Left cardiac atrium (tissue), 4 donors: Measurements from ENCODE around the gene CEP128. TPM values are rescaled to one million over a fixed set of nuclear protein-coding genes. Genes with fewer than 3 reads are reported as not detected.

Experiments
- ATAC-seq, 2 donors: fragments of 200-7000 bp; cut with Tn5 transposase; one replicate each; pipeline ENCODE4 v1.9.1; 2020; ENCODE audit warnings: mild to moderate bottlenecking in 2 of 2, moderate library complexity in 2 of 2
- DNase-seq: peaks from one replicate; pipeline ENCODE4 v3.0.0-alpha.2; 2020
- intact Hi-C, 2 donors: fragments of 100-400 bp; cut with DNase I; formaldehyde crosslinking; loops; one replicate each; pipeline versions ENCODE4 v1.14.1 to v1.15.1; 2022 to 2023
- total RNA-seq, 2 donors: library from RNA; stranded (reverse); fragmentation: NEBNext Ultra II Directional; extraction: Animal tissue kit (Norgen Biotek cat#: 25700); gene quantifications; one replicate each; pipeline ENCODE4 v1.2.1, GENCODE V29; 2021
- donor health status: DM: no; HTN: yes; CAD: no.
- donor health status: DM: no; HTN: yes; CAD: no; lungs with severe emphysema.
- donor health status: DM: yes; HTN: yes; CAD: no.
- donor health status: Dilated cardiomyopathy.

The CEP128 gene
- total RNA-seq, 2 donors from 2014 or later: 4.0 to 5.2 TPM

GRCh38 chr14:80726211-80726610 lies 215.3 kb downstream of the CEP128 start:
- DNase-seq (no peak), ATAC-seq (no peak)
- intact Hi-C loops: no loop called here

DNA sequence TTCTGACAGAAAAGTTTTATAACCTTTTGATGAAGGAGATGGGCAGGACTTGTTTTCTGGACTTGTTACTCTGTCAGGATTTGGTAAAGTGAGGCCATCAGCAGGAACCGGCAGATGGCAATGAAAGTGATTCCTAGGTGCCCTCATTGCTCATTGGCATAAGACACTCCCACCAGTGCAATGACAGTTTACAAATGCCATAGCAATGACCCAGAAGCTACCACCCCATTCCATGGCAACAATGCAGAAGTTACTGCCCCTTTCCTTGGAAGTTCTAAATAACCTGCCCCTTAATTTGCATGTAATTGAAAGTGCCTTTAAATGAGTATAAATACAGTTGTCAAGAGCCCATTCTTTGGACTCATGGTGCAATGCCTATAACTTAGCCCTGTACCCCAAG lies 222.6 kb downstream of the CEP128 start:
- intact Hi-C loops: no loop called here
- no peak for DNase-seq
- no peak for ATAC-seq

- no peak for DNase-seq
- intact Hi-C loops: no loop called here
- no peak for ATAC-seq
These were observed 227.1 kb downstream of the CEP128 start for GRCh38 chr14:80714474-80714873.

GRCh38 chr14:80713076-80713850 lies 228.3 kb downstream of the CEP128 start:
- no peak for DNase-seq
- no peak for ATAC-seq
- intact Hi-C loops: no loop called here

DNA sequence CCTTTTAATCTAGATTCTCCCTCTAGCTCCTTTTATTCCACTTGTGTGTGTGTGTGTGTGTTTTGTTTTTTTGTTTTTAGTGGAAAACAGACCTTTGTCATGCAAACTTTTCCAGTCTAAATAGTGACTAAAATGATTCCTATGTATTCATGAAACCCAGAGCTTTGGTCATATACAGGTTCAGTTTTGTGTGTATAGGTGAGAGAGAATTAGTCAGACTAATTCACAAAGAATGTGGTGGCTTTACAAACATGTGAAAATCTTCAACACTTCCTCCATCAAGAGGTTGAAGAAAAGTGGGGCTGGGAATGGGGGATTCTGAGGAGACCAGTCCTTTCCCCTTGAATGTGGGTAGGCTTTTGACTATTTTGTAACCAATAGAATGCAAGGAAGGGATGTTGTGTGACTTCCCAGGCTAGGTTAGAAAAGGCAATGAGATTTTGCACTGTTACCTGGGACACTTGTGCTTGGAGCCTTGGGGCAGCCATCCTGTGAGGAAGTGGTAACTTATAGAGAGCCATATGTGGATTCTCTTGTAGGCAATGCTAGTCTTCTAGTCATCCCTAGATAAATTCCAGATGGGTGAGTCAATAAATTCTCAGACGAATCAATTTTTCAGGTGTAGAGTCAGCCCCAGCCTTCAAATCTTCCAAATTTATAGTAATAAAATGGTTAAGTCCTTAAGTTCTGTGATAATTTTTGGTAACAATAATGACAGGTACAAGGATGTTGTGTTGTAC lies 236.1 kb downstream of the CEP128 start:
- DNase-seq (no peak), ATAC-seq (no peak)
- intact Hi-C loops: no loop called here

DNA sequence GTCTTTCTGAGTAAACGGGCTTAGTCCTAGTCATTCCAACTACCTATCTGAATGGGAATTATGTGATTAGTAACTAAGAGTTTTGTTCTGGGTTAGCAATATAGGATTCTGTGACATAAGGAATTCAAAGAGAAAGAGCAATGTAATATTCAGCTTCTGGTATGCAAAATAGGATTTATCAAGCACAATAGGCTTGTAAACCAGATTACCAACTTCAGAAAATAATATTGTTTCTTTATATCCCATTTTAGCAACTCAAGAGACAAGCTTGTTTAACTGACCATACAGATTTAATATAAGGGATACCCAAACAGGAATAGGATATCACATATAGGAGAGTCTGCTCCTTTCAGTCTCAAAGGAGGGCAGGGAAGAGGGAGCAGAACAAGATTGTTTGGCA lies 240.9 kb downstream of the CEP128 start:
- DNase-seq (no peak), ATAC-seq (no peak)
- intact Hi-C loops: no loop called here

DNA sequence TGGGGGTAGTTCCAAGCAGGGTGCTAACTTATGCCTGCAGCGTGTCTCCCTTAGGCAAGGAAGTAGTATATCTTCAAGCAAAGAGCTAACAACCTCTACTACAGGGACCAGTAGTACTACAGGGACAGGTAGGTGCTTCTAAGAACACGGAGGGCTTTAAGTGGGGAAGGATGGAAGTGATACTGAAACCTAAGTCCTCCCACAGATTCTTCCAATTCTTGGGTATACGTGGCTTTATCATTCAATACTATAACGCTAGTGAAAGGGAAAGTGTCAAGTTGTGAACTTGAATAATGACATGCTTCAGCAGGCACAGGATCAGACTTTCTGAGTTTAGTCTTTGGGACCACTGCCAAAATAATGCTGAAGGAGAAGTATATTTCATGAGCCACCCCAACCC lies 241.7 kb downstream of the CEP128 start:
- DNase-seq (no peak), ATAC-seq (no peak)
- intact Hi-C loops: no loop called here

DNA sequence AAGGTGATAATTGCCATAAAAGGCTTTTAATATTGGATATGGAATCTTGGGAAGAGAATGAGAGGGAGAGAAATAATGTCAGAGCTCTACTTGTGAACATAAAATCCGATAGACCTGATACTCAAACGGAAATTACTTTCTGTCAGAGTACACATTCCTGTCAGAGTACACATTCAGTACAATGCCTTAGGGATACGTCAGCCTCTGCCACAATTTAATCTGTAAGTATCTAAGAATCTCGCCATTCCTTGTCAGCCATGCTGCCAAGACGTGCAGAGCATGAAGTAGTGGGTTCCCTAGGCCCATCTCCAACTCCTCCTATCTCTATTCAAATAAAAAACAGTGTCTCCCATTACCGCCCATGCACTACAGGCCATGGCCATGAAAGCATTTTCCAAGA lies 242.6 kb downstream of the CEP128 start:
- no peak for DNase-seq
- intact Hi-C loops: no loop called here
- ATAC-seq: no peak

GRCh38 chr14:80695869-80696268 lies 245.7 kb downstream of the CEP128 start:
- intact Hi-C loops: no loop called here
- no peak for DNase-seq
- ATAC-seq: no peak

- ATAC-seq (no peak), DNase-seq (no peak)
- intact Hi-C loops: no loop called here
These were observed 248.6 kb downstream of the CEP128 start for GRCh38 chr14:80692903-80693302.

DNA sequence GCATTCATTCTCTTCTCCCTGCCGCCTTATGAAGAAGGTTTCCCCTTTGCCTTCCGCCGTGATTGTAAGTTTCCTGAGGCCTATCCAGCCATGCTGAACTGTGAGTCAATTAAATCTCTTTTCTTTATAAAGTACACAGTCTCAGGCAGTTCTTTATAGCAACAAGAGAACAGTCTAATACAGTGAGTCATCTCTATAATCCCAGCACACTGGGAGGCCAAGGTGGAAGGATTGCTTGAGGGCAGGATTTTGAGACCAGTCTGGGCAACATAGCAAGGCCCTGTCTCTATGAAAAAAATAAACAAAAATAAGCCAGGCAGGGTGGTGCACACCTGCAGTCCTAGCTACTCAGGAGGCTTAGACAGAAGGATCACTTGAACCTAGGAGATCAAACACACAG lies 259.9 kb downstream of the CEP128 start:
- no peak for ATAC-seq
- DNase-seq: no peak
- intact Hi-C loops: no loop called here

- intact Hi-C loops: no loop called here
- no peak for ATAC-seq
- no peak for DNase-seq
These were observed 262.3 kb downstream of the CEP128 start for GRCh38 chr14:80679273-80679672.

DNA sequence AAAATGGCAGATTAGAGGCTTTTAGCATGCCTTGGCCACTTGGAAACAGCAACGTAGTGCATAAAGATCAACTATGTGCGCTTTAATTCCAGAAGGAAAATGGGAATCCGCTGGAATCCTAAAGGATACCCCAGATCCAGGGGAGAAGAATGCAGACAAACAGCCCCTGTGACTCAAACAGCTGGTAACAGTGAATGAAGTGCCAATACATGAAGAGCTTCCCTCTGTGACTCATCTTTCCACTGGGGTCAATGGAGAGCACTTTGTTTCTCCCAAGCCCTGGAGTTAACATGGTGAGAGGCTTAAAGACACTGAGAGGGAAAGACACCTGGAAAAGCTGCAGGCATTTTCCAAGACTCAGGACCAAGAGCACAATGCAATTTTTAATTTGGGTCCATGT lies 263.1 kb downstream of the CEP128 start:
- intact Hi-C loops: no loop called here
- no peak for ATAC-seq
- DNase-seq: no peak

DNA sequence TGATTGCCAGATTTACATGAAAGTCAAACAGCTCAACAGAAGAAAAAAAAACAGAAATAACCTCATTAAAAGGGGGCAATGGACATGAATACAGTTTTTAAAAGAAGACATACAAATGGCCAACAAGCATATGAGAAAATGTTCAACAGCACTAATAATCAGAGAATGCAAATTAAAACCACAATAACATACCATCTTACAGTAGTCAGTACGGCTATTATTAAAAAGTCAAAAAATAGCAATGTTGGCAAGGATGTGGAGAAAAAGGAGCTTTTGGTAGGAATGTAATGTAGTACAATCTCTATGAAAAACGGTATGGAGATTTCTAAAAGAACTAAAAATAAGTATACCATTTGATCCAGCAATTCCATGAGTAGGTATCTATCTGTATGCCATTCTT lies 272.1 kb downstream of the CEP128 start:
- intact Hi-C loops: no loop called here
- no peak for ATAC-seq
- DNase-seq: no peak

DNA sequence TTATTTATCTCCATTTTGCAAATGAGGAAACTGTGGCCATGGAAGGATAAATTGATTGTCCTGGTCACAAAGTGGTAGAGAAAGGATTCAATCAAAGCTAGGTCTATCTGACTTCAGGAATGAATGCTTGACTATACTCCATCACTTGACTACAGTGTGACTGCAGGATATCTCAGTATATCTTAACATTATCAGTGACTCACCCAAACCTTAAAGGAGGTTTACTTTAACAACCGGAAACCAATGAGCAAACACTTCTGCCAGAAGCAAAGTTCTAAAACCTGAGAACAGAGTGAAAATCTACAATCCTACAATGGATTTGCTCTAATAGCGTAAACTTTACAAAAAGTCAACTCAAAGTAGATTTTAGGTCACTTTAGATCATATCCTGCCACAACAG lies 277.0 kb downstream of the CEP128 start:
- intact Hi-C loops: no loop called here
- ATAC-seq (no peak), DNase-seq (no peak)

GRCh38 chr14:80663541-80663940 lies 278.0 kb downstream of the CEP128 start:
- ATAC-seq (no peak), DNase-seq (no peak)
- intact Hi-C loops: no loop called here

- ATAC-seq (no peak), DNase-seq (no peak)
- intact Hi-C loops: no loop called here
These were observed 281.8 kb downstream of the CEP128 start for GRCh38 chr14:80659783-80660182.

- intact Hi-C loops: no loop called here
- ATAC-seq (no peak), DNase-seq (no peak)
These were observed 282.8 kb downstream of the CEP128 start for GRCh38 chr14:80658733-80659132.

GRCh38 chr14:80658155-80658554 lies 283.4 kb downstream of the CEP128 start:
- no peak for ATAC-seq

DNA sequence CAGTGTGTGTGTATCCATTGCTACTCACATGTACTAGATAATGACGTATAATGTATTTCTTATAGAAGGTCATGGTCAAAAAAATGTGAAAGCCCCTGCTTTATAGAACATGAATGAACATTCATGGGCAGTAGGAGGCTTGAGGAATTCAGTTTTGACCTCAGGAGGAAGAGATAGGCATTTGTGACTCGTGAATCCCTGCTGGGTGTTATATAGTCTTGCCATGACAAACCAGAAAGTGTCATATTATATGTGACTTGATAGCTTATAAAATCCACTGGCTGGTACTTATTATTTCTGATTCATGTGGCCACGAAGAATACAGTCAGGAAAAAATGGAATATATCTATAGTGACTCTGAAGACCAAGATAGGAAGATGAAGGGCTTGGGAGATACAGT lies 287.6 kb downstream of the CEP128 start:
- intact Hi-C loops: no loop called here

More at GRCh38 chr14:80658155-80658554, 283.4 kb downstream of the CEP128 start:
- DNase-seq: no peak
- intact Hi-C loops: no loop called here

More for the DNA sequence above, 287.6 kb downstream of the CEP128 start:
- ATAC-seq: no peak
- no peak for DNase-seq
